ENCODE data around the gene OSTN. TPM values are rescaled to one million over a fixed set of nuclear protein-coding genes. Genes with fewer than 3 reads are reported as not detected.
"Not testable (repeated sequence)": the region's sequence is repeated elsewhere in the genome, so short reads cannot be mapped to it uniquely, and the experiment has no call there.

The OSTN gene
- total RNA-seq, 2 experiments from 2014 or later = not detected

DNA sequence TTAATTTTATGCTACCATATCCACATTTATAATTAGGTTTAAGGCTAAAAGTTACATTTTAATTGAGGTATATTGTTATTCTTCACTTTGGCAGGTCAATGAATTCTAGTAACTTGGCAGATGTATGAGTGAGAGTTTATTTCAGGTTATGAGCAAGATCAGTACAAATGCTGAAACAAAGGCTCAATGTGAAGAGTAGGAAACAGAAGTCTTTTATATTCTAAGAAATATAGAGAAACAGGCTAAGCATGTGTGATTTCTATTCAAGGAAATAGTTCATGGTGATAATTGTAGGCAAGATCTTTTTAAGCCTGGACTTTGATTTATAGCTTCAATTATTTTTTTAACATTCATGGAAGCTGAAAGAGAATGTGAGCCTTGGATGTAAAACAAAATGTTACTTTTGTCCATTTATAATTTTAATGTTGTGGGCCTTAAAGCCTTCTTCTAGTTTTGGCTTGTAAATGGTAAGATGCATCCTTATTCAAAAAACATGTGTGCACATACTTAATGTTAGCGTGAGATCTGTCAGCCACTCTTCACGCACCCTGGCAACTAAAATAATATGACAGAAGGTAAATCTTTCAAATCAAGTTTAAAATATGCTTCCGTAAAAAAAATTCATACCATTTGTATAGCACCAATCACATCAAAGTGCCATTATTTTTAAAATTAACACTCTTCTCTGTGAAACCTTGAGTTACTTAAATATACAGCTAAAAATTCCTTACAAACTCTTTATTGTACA, 22.8 kb upstream of the OSTN start:
- no peak overlapping the region for H3K27ac Mint-ChIP-seq
- TF ChIP-seq, protein P1, sequence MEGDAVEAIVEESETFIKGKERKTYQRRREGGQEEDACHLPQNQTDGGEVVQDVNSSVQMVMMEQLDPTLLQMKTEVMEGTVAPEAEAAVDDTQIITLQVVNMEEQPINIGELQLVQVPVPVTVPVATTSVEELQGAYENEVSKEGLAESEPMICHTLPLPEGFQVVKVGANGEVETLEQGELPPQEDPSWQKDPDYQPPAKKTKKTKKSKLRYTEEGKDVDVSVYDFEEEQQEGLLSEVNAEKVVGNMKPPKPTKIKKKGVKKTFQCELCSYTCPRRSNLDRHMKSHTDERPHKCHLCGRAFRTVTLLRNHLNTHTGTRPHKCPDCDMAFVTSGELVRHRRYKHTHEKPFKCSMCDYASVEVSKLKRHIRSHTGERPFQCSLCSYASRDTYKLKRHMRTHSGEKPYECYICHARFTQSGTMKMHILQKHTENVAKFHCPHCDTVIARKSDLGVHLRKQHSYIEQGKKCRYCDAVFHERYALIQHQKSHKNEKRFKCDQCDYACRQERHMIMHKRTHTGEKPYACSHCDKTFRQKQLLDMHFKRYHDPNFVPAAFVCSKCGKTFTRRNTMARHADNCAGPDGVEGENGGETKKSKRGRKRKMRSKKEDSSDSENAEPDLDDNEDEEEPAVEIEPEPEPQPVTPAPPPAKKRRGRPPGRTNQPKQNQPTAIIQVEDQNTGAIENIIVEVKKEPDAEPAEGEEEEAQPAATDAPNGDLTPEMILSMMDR (IDR thresholded peaks at IDR 0.05) = no peak
- POLR2A ChIA-PET = no interaction called here
- no peaks in the 10 kb centered on the region for H3K27me3 Mint-ChIP-seq
- ATAC-seq (no peak), DNase-seq (no peak)
- no peaks in the 10 kb centered on the region for H3K4me1 Mint-ChIP-seq (ENCODE audit: low read depth)
- H3K4me3 Mint-ChIP-seq = no peak overlapping the region
- no peaks in the 10 kb centered on the region for H3K9me3 Mint-ChIP-seq
- CTCF ChIA-PET = no interaction called here
- no peaks in the 10 kb centered on the region for H3K36me3 Mint-ChIP-seq (ENCODE audit: low read depth)
- intact Hi-C loops (cut with micrococcal nuclease) = no loop called here

DNA sequence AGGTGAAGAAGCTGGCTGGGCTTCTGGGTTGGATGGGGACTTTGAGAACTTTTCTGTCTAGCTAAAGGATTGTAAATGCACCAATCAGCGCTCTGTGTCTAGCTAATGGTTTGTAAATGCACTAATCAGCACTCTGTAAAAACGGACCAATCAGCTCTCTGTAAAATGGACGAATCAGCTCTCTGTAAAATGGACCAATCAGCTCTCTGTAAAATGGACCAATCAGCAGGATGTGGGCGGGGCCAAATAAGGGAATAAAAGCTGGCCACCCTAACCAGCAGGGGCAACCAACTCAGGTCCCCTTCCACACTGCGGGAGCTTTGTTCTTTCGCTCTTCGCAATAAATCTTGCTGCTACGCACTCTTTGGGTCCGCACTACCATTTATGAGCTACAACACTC, 13.7 kb upstream of the OSTN start:
- intact Hi-C loops (cut with micrococcal nuclease); H3K9me3 Mint-ChIP-seq; H3K4me3 Mint-ChIP-seq: not testable (repeated sequence)

DNA sequence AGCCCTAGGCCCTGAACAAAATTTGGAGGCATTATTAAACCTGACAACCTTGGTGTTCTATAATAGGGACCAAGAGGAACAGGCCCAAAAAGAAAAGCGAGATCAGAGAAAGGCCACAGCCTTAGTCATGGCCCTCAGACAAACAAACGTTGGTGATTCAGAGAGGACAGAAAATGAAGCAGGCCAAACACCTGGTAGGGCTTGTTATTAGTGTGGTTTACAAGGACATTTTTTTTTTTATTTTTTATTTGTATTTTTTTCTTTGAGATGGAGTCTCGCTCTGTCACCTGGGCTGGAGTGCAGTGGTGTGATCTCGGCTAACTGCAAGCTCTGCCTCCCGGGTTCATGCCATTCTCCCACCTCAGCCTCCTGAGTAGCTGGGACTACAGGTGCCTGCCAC, 10.8 kb upstream of the OSTN start:
- ATAC-seq; CTCF ChIA-PET; intact Hi-C loops (cut with micrococcal nuclease); H3K27ac Mint-ChIP-seq; H3K9me3 Mint-ChIP-seq; DNase-seq; H3K4me1 Mint-ChIP-seq (ENCODE audit: low read depth); H3K36me3 Mint-ChIP-seq (ENCODE audit: low read depth); POLR2A ChIA-PET; H3K4me3 Mint-ChIP-seq; H3K27me3 Mint-ChIP-seq: not testable (repeated sequence)

More for the DNA sequence above, 13.7 kb upstream of the OSTN start:
- POLR2A ChIA-PET; DNase-seq; H3K27ac Mint-ChIP-seq; CTCF ChIA-PET; ATAC-seq; H3K4me1 Mint-ChIP-seq (ENCODE audit: low read depth); H3K36me3 Mint-ChIP-seq (ENCODE audit: low read depth); H3K27me3 Mint-ChIP-seq: not testable (repeated sequence)

DNA sequence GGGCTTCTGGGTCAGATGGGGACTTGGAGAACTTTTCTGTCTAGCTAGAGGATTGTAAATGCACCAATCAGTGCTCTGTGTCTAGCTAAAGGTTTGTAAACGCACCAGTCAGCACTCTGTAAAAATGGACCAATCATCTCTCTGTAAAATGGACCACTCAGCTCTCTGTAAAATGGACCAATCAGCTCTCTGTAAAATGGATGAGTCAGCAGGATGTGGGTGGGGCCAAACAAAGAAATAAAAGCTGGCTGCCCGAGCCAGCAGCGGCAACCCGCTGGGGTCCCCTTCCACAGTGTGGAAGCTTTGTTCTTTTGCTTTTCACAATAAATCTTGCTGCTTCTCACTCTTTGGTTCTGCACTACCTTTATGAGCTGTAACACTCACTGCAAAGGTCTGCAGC, 6.8 kb upstream of the OSTN start:
- ATAC-seq; H3K36me3 Mint-ChIP-seq (ENCODE audit: low read depth); H3K4me3 Mint-ChIP-seq; H3K27me3 Mint-ChIP-seq; CTCF ChIA-PET; H3K4me1 Mint-ChIP-seq (ENCODE audit: low read depth); POLR2A ChIA-PET; H3K9me3 Mint-ChIP-seq; DNase-seq; H3K27ac Mint-ChIP-seq; intact Hi-C loops (cut with micrococcal nuclease): not testable (repeated sequence)

DNA sequence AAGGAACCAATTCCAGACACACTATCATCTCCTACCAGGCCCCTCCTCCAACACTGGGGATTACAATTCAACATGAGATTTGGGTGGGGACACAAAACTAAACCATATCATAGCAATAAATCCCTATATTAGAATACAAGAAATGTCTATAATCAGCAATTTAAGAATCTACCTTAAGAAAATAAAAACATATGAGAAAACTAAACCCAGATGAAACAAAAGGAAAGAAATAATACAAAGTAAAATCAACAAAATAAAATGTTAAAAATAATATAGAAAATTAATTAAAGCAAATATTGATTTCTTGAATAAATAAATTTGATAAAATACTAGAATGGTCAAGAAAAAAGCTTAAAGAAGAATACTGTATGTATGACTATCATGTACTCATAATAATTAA, 6.1 kb upstream of the OSTN start:
- no peaks in the 10 kb centered on the region for H3K27me3 Mint-ChIP-seq
- no peak for ATAC-seq
- DNase-seq = no peak
- H3K36me3 Mint-ChIP-seq (ENCODE audit: low read depth) = no peaks in the 10 kb centered on the region
- intact Hi-C loops (cut with micrococcal nuclease) = no loop called here
- H3K4me1 Mint-ChIP-seq (ENCODE audit: low read depth) = no peaks in the 10 kb centered on the region
- no peak overlapping the region for H3K27ac Mint-ChIP-seq
- TF ChIP-seq, protein P1 (IDR thresholded peaks at IDR 0.05) = no peak
- ChIA-PET CTCF (no interaction called here), POLR2A (no interaction called here)
- no peak overlapping the region for H3K4me3 Mint-ChIP-seq
- H3K9me3 Mint-ChIP-seq = peaks cover 1% of the 10 kb centered on the region

DNA sequence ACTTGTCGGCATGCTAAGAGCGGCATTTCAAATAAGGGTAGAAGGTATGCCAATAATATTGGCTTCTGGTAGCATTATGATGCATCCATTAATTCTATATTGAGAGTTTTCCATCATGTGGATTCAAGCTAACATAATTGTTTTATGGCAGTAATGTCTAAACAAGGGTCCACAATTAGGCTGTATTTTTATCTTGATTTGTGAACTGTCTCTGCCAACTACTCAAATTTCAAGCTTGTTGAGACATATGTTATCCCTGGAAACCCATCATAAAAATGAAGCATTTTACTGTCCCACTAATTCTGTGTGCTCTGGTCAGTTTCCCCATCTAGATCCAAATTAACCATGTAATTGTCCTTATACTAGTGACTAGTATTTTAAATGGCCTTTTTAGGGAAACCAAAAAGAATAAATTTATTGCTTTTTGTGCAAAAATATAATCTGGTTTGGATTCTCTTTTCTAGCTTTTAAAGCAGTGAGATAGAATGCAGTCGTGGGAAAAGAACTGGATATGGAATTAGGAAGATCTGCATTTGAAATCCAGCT, 1.2 kb upstream of the OSTN start:
- TF ChIP-seq, protein P1 (IDR thresholded peaks at IDR 0.05) = no peak
- CTCF ChIA-PET = no interaction called here
- intact Hi-C loops (cut with micrococcal nuclease) = no loop called here
- ATAC-seq = no peak
- DNase-seq = no peak
- Mint-ChIP-seq H3K36me3 (ENCODE audit: low read depth) (no peaks in the 10 kb centered on the region), H3K4me3 (no peak overlapping the region), H3K9me3 (peaks cover 2% of the 10 kb centered on the region), H3K27me3 (no peaks in the 10 kb centered on the region), H3K27ac (no peak overlapping the region), H3K4me1 (ENCODE audit: low read depth) (no peaks in the 10 kb centered on the region)
- POLR2A ChIA-PET = no interaction called here

Data from activated CD8-positive, alpha-beta T cell treated with anti-CD3 and anti-CD28 coated beads for 36 hours (primary cell).